Activated naive CD4-positive, alpha-beta T cell treated with anti-CD3 and anti-CD28 coated beads, Interleukin-2, amount 50 U/mL, for 72 hours (primary cell): ENCODE results near the gene FILIP1. TPM values are rescaled to one million over a fixed set of nuclear protein-coding genes. Genes with fewer than 3 reads are reported as not detected.

Source experiments
- ATAC-seq, 2 donors: fragments of 150-1000 bp; cut with Tn5 transposase; 2 replicates each; pipeline ENCODE4 v1.10.0; 2021; ENCODE audit warnings: mild to moderate bottlenecking in 2 of 2, moderate library complexity in 2 of 2
- DNase-seq, 2 donors: peaks; one replicate each; pipeline ENCODE4 v3.0.0; 2021 to 2022; ENCODE audit warnings: low spot score in 2 of 2
- H3K27ac Mint-ChIP-seq, 2 donors: one replicate each; pipeline ENCODE4 v1.8.0; 2022; ENCODE audit warnings: mild to moderate bottlenecking in 2 of 2, mixed read lengths in 2 of 2
- H3K36me3 Mint-ChIP-seq, 2 donors: one replicate each; pipeline ENCODE4 v1.8.0; 2022; ENCODE audit warnings: mixed read lengths in 2 of 2
- H3K9me3 Mint-ChIP-seq, 2 donors: one replicate each; pipeline ENCODE4 v1.8.0; 2022; ENCODE audit warnings: mixed read lengths in 2 of 2
- total RNA-seq, 2 donors: library from RNA; stranded (reverse); gene quantifications; one replicate each; pipeline ENCODE4 v1.2.3, GENCODE V29; 2022

The FILIP1 gene
- total RNA-seq, 2 donors from 2014 or later: not detected

GRCh38 chr6:75381877-75382633, 111.5 kb downstream of the FILIP1 start:
- Mint-ChIP-seq H3K9me3 (no peaks in the 10 kb centered on the region), H3K36me3 (no peaks in the 10 kb centered on the region), H3K27ac (no peak overlapping the region)
- DNase-seq (no peak), ATAC-seq (no peak)

- H3K36me3 Mint-ChIP-seq: no peaks in the 10 kb centered on the region
- no peak for DNase-seq
- ATAC-seq: no peak
- H3K9me3 Mint-ChIP-seq: no peaks in the 10 kb centered on the region
- no peak overlapping the region for H3K27ac Mint-ChIP-seq
Observed at GRCh38 chr6:75379536-75379935, 114.1 kb downstream of the FILIP1 start.

DNA sequence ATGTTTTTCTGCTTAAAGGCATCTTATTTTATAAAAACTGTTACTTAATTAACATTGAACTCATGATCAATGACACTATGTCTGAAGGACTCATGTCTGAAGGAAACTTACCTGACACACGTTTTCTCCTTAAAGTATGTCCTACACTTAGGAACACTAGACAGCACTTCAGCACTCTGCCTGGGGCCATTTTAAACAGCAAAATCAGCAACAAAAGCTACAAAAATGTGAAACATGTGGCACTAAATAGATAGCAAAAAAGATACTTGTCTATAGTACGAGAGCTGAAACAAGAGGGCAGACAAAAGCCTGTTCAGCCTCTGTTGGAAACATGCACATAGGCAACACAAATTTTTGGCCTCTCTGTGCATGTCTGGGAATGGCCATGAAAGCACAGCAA, 115.5 kb downstream of the FILIP1 start:
- Mint-ChIP-seq H3K36me3 (no peaks in the 10 kb centered on the region), H3K27ac (no peak overlapping the region), H3K9me3 (no peaks in the 10 kb centered on the region)
- ATAC-seq (no peak), DNase-seq (no peak)

DNA sequence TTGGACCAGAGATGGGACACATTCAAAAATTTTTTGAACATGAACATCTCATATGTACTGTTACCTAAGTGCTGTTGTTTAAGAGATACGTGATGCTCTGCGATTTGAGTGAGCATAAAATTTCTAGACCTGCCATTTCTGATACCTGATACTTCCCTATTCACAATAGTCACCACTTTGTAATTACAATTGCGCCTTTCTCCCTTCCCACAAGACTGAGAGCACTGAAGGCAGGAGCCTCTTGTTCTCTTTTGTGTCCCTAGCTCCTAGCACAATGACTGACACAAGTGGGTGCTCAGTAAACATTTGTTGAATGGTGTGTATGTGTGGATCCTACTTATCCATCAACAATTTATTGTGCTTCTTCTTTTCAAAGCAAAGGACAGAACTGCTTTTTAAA, 116.2 kb downstream of the FILIP1 start:
- Mint-ChIP-seq H3K9me3 (no peaks in the 10 kb centered on the region), H3K27ac (no peak overlapping the region), H3K36me3 (no peaks in the 10 kb centered on the region)
- no peak for ATAC-seq
- no peak for DNase-seq

- Mint-ChIP-seq H3K9me3 (no peaks in the 10 kb centered on the region), H3K27ac (no peak overlapping the region), H3K36me3 (no peaks in the 10 kb centered on the region)
- ATAC-seq: no peak
- no peak for DNase-seq
Observed at GRCh38 chr6:75376347-75377024, 117.1 kb downstream of the FILIP1 start.

DNA sequence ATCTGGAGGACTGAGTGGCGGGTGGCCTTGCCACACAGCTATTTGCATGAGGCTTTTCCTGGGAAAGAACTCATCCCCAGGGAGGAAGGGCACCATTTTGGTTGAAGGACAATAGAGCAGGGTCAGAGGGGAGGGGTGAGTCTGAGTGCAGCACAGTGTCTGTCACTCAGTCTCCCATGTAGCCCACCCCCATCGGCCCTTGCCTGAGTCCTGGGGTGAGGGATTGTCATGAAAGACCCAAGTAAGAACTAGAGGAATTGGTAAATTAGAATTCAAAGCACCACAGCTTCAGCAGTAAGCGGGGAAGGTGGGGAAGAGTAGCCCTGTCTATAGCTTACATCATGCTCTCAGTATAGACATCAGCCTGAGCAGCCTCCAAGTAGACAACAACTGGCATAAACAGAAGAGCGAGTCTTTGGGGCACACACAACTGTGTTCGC, 118.6 kb downstream of the FILIP1 start:
- Mint-ChIP-seq H3K36me3 (no peaks in the 10 kb centered on the region), H3K27ac (no peak overlapping the region), H3K9me3 (no peaks in the 10 kb centered on the region)
- DNase-seq (no peak), ATAC-seq (no peak)

- ATAC-seq (no peak), DNase-seq (no peak)
- H3K9me3 Mint-ChIP-seq: no peaks in the 10 kb centered on the region
- no peak overlapping the region for H3K27ac Mint-ChIP-seq
- H3K36me3 Mint-ChIP-seq: no peaks in the 10 kb centered on the region
Observed at GRCh38 chr6:75372884-75373283, 120.7 kb downstream of the FILIP1 start.

DNA sequence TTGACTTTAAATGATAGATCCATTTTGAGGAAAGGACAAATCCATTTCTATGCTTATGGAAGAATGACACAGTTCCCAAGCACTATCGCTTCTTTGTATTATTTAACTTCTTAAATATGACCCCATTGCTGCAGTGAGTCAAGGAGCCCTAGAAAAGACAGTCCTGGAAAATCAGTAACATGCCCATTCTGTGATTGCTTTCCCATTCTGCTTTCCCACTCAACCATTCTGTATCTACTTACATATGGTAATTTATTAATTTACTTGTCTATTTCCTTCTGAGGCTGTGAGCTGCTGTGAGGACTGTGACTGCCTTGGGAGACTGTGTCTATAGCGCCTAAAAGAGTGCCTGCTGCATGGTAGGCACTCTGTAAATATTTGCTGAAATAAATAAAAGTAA, 123.6 kb downstream of the FILIP1 start:
- no peaks in the 10 kb centered on the region for H3K9me3 Mint-ChIP-seq
- H3K27ac Mint-ChIP-seq: no peak overlapping the region
- H3K36me3 Mint-ChIP-seq: no peaks in the 10 kb centered on the region
- no peak for DNase-seq
- ATAC-seq: no peak

GRCh38 chr6:75368864-75369402, 124.7 kb downstream of the FILIP1 start:
- DNase-seq (no peak), ATAC-seq (no peak)
- H3K27ac Mint-ChIP-seq: no peak overlapping the region
- H3K9me3 Mint-ChIP-seq: no peaks in the 10 kb centered on the region
- no peaks in the 10 kb centered on the region for H3K36me3 Mint-ChIP-seq

- DNase-seq: no peak
- no peak overlapping the region for H3K27ac Mint-ChIP-seq
- no peaks in the 10 kb centered on the region for H3K9me3 Mint-ChIP-seq
- ATAC-seq: no peak
- no peaks in the 10 kb centered on the region for H3K36me3 Mint-ChIP-seq
Observed at GRCh38 chr6:75368151-75368779, 125.3 kb downstream of the FILIP1 start.

DNA sequence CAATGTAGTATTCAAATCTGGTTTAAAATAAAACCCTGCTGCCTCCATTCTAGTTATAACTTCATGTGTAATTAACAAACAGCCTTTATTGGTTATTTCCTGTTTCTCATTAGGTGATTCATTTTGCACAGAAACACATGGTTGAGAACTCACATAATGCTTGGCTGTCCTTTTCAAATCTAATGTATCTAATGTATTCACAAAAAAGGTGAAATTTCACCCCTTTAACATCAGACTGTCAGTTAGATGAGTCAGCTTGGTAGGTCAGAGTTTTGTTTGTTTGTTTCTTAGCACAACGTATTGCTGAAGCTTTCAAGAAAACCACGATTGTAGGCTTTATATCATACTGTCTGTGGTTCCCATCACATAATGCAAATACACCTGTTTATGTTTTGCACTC, 130.3 kb downstream of the FILIP1 start:
- ATAC-seq (no peak), DNase-seq (no peak)
- Mint-ChIP-seq H3K9me3 (peaks cover 2 to 3% of the 10 kb centered on the region in 2 donors), H3K27ac (no peak overlapping the region), H3K36me3 (no peaks in the 10 kb centered on the region)

GRCh38 chr6:75353644-75354043, 140.0 kb downstream of the FILIP1 start:
- no peak overlapping the region for H3K27ac Mint-ChIP-seq
- H3K36me3 Mint-ChIP-seq: no peaks in the 10 kb centered on the region
- H3K9me3 Mint-ChIP-seq: peaks cover 0 to 5% of the 10 kb centered on the region in 2 donors
- DNase-seq (no peak), ATAC-seq (no peak)

DNA sequence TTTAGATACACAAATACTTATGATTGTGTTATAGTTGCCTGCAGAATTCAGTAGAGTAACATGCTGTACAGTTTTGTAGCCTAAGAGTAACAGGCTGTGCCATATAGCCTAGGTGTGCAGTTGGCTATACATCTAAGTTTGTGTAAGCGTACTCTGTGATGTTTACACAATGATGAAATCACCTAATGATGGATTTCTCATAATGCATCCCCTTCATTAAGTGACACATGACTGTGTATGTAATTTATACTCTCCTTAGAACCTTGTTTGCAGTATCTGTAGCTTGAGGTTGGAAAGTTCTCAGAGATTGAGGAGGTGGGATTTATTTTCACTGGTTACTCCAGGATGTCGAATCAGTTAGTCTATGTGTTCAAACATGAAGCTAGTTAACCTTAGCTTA, 142.0 kb downstream of the FILIP1 start:
- Mint-ChIP-seq H3K36me3 (no peaks in the 10 kb centered on the region), H3K27ac (no peak overlapping the region), H3K9me3 (no peaks in the 10 kb centered on the region)
- ATAC-seq: no peak
- DNase-seq: no peak

GRCh38 chr6:75350808-75351207, 142.8 kb downstream of the FILIP1 start:
- no peak for ATAC-seq
- DNase-seq: no peak
- Mint-ChIP-seq H3K9me3 (no peaks in the 10 kb centered on the region), H3K36me3 (no peaks in the 10 kb centered on the region), H3K27ac (no peak overlapping the region)

DNA sequence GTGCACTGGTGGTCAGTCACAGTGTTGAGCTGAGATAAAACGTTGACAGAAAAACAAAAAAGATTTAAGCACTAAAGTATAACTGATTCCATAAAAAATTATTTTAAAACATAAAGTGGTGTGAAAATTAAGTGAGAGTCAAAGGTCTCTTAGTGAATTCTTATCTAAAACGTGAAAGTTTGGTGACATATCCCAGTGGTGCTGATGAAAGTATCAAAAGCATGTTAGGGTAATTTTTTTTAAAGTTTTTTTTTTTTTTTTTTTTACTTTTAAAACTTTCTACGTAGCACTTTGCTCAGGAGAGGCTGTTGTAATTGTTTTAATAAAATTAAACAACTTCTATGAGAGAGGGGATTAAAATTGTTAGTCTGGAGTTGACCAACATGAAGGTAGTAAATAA, 143.4 kb downstream of the FILIP1 start:
- no peaks in the 10 kb centered on the region for H3K9me3 Mint-ChIP-seq
- H3K27ac Mint-ChIP-seq: no peak overlapping the region
- no peak for ATAC-seq
- H3K36me3 Mint-ChIP-seq: no peaks in the 10 kb centered on the region
- DNase-seq: no peak

- H3K9me3 Mint-ChIP-seq: no peaks in the 10 kb centered on the region
- no peaks in the 10 kb centered on the region for H3K36me3 Mint-ChIP-seq
- ATAC-seq (no peak), DNase-seq (no peak)
- H3K27ac Mint-ChIP-seq: no peak overlapping the region
Observed at GRCh38 chr6:75349262-75349984, 144.2 kb downstream of the FILIP1 start.

DNA sequence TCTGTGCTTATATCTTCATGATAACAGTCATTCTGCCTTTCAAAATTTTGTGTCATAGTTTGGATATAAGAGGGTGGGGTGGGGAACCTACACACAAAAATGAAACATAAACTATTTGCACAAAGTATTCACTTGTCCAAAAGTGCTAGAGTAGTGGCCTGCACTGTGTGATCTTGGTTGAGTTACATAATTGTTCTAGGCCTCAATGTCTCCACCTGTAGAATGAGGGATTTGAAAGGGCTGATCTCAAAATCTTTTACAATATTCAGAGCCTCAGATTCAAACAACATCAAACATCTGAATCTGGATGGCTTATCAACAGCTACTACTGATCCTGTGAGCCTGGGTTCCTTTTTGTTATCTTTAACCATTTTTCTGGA, 144.7 kb downstream of the FILIP1 start:
- Mint-ChIP-seq H3K36me3 (no peaks in the 10 kb centered on the region), H3K9me3 (no peaks in the 10 kb centered on the region), H3K27ac (no peak overlapping the region)
- DNase-seq: no peak
- no peak for ATAC-seq
